Gastroesophageal sphincter (tissue), 4 donors: ENCODE data around the gene NRP1. TPM values are rescaled to one million over a fixed set of nuclear protein-coding genes. Genes with fewer than 3 reads are reported as not detected.

ENCODE experiments used
- ATAC-seq: fragments of 150-250 bp; one replicate; pipeline ENCODE4 v1.9.1; 2016; ENCODE audit warnings: mild to moderate bottlenecking, moderate library complexity
- H3K27ac ChIP-seq, 4 donors: fragments of 200-600 bp; sonication (generic) in 3 of 4; 1 replicate in 3 of 4; 2 replicates in 1 of 4; pipeline ENCODE4 v1.5.1; 2016 to 2019
- H3K27me3 ChIP-seq: fragments of 200-600 bp; sonication (generic); one replicate; pipeline ENCODE4 v1.5.1; 2019
- H3K36me3 ChIP-seq, 2 donors: fragments of 200-600 bp; sonication (generic); one replicate each; pipeline ENCODE4 v1.5.1; 2019; ENCODE audit warnings: control low read depth in 1 of 2
- H3K4me1 ChIP-seq, 3 donors: fragments of 200-600 bp; sonication (generic); 1 replicate in 2 of 3; 2 replicates in 1 of 3; pipeline ENCODE4 v1.5.1; 2016 to 2019; ENCODE audit warnings: control low read depth in 2 of 3
- H3K4me3 ChIP-seq, 2 donors: fragments of 200-600 bp; sonication (generic); one replicate each; pipeline ENCODE4 v1.5.1; 2019; ENCODE audit warnings: mild to moderate bottlenecking in 1 of 2, moderate library complexity in 1 of 2
- H3K9me3 ChIP-seq, 3 donors: fragments of 200-600 bp; sonication (generic); one replicate each; pipeline ENCODE4 v1.5.1; 2017 to 2019; ENCODE audit warnings: control low read depth in 2 of 3
- EP300 ChIP-seq: sonication (generic); formaldehyde crosslinking; IDR thresholded peaks from one replicate; pipeline ENCODE4 v1.6.1; 2017; ENCODE audit warnings: antibody characterized with exemption, mild to moderate bottlenecking
- POLR2A ChIP-seq, 2 donors: fragments of 450-650 bp; IDR thresholded peaks; one replicate each; pipeline ENCODE4 v1.6.1; 2017; ENCODE audit warnings: antibody characterized with exemption in 2 of 2, mild to moderate bottlenecking in 2 of 2, moderate library complexity in 1 of 2
- POLR2AphosphoS5 ChIP-seq: sonication (generic); formaldehyde crosslinking; IDR thresholded peaks from one replicate; pipeline ENCODE4 v1.6.1; 2017; ENCODE audit warnings: antibody characterized with exemption
- WGBS, 2 donors: methylation state at CpG; one replicate each; pipeline ENCODE4 v1.1.5; 2018; ENCODE audit warnings: low coverage in 1 of 2; 5-methylcytosine and 5-hydroxymethylcytosine counted together
- total RNA-seq, 4 donors: library from RNA; depleted of rRNA; stranded (reverse); fragments of >200 nt; gene quantifications; one replicate each; pipeline ENCODE4 v1.1.0, GENCODE V29; 2016
- TF ChIP-seq, protein P1 (sequence below), 4 experiments: fragments of 200-600 bp in 2 of 4; fragments of 450-650 bp in 2 of 4; sonication (generic) in 1 of 4; IDR thresholded peaks; one replicate each; pipeline ENCODE4 v1.5.1; 2017 to 2019; ENCODE audit warnings: antibody characterized with exemption in 4 of 4, mild to moderate bottlenecking in 2 of 4, moderate library complexity in 2 of 4

Gene NRP1
- total RNA-seq, 4 donors from 2014 or later, result 43.4 to 95.4 (median 52.7) TPM

DNA sequence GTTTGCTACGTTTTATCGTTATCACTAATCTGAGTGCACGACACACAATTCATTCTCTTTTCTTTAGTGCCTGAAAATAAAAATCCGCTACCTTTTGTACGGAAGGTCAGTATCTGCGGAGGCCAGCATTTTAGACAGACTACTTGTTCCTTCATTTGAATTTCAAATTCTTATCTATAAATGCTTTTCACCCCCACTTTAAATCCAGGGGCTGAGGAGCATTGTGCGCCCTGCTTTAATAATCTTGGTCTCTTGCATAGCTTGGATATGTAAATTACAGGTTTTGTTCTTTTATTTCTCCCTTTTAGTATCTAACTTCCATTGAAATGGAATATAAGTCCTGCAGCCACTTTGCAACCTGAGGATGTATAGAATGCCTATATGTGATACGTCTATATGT is 44.7 kb downstream of the NRP1 start:
- ATAC-seq, result no peak

DNA sequence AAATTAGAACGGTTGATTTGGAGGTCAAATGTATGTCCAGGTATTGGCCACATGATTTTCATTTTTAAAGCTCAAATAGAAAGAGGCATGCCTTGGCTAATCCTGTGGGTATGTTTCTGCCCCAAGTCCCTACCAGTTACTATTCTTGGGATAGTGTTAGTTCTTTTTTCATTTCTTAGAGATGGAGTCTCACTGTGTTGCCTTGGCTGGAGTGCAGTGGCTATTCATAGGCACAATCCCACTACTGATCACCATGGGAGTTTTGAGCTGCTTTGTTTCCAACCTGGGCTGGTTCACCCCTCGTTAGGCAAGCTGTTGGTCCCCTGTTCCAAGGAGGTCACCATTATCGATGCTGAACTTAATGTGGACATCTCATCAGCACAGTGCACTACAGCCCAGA is 46.3 kb downstream of the NRP1 start:
- TF ChIP-seq POLR2A (IDR thresholded peaks at IDR 0.05) (no peak), POLR2AphosphoS5 (no peak), EP300 (no peak)
- TF ChIP-seq, protein P1, sequence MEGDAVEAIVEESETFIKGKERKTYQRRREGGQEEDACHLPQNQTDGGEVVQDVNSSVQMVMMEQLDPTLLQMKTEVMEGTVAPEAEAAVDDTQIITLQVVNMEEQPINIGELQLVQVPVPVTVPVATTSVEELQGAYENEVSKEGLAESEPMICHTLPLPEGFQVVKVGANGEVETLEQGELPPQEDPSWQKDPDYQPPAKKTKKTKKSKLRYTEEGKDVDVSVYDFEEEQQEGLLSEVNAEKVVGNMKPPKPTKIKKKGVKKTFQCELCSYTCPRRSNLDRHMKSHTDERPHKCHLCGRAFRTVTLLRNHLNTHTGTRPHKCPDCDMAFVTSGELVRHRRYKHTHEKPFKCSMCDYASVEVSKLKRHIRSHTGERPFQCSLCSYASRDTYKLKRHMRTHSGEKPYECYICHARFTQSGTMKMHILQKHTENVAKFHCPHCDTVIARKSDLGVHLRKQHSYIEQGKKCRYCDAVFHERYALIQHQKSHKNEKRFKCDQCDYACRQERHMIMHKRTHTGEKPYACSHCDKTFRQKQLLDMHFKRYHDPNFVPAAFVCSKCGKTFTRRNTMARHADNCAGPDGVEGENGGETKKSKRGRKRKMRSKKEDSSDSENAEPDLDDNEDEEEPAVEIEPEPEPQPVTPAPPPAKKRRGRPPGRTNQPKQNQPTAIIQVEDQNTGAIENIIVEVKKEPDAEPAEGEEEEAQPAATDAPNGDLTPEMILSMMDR (IDR thresholded peaks at IDR 0.05), result no peak
- no peak for ATAC-seq
- H3K27ac ChIP-seq, result peak overlapping the region in 2 of 4 donors; percentile 43 to 58
- no peak overlapping the region for H3K4me3 ChIP-seq
- peaks cover 16 to 92% (median 16%) of the 10 kb centered on the region in 3 donors for H3K4me1 ChIP-seq
- H3K27me3 ChIP-seq, result no peaks in the 10 kb centered on the region
- 64 to 67% methylated on average over 2 of the region's 3 CpGs for WGBS, 2 donors
- H3K36me3 ChIP-seq, result no peaks in the 10 kb centered on the region
- H3K9me3 ChIP-seq, result no peaks in the 10 kb centered on the region

More for the DNA sequence above, 44.7 kb downstream of the NRP1 start:
- Histone ChIP-seq H3K4me1 (peaks cover 16 to 93% (median 17%) of the 10 kb centered on the region in 3 donors), H3K27me3 (no peaks in the 10 kb centered on the region), H3K4me3 (no peak overlapping the region), H3K36me3 (no peaks in the 10 kb centered on the region), H3K9me3 (no peaks in the 10 kb centered on the region), H3K27ac (peak overlapping the region in 1 of 4 donors; percentile 69)
- 90 to 99% methylated on average over 7 to 8 of the region's 8 CpGs for WGBS, 2 donors
- TF ChIP-seq POLR2AphosphoS5 (no peak), EP300 (no peak), POLR2A (IDR thresholded peaks at IDR 0.05) (no peak)
- TF ChIP-seq, protein P1 (IDR thresholded peaks at IDR 0.05), result no peak

DNA sequence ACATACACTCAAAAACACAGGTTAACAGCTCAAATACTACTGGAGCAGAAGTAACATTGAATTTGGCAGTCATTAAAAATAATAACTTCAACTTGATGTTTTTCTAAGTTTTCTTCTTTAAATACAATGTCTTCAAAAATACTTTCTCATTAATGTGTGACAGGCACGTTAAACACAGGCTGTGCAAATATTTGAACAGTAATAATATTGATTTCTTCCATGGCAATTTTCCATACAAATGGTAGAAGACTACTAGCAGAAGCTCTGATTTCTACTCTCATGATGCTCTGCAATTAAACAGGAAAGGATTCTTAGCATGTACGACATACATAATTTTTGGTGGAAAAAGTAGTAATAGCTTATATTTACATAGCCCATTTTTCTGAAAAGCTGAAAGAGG is 47.4 kb downstream of the NRP1 start:
- no peaks in the 10 kb centered on the region for H3K27me3 ChIP-seq
- H3K36me3 ChIP-seq, result no peaks in the 10 kb centered on the region
- peaks cover 16 to 84% (median 16%) of the 10 kb centered on the region in 3 donors for H3K4me1 ChIP-seq
- no peak for ATAC-seq
- TF ChIP-seq POLR2AphosphoS5, result no peak
- TF ChIP-seq, protein P1 (IDR thresholded peaks at IDR 0.05), result no peak
- TF ChIP-seq EP300, result no peak
- no peak for TF ChIP-seq POLR2A (IDR thresholded peaks at IDR 0.05)
- H3K4me3 ChIP-seq, result no peak overlapping the region
- H3K27ac ChIP-seq, result peak overlapping the region in 2 of 4 donors; percentile 43 to 58
- no peaks in the 10 kb centered on the region for H3K9me3 ChIP-seq
- 54 to 61% methylated on average over 2 of the region's 2 CpGs for WGBS, 2 donors

DNA sequence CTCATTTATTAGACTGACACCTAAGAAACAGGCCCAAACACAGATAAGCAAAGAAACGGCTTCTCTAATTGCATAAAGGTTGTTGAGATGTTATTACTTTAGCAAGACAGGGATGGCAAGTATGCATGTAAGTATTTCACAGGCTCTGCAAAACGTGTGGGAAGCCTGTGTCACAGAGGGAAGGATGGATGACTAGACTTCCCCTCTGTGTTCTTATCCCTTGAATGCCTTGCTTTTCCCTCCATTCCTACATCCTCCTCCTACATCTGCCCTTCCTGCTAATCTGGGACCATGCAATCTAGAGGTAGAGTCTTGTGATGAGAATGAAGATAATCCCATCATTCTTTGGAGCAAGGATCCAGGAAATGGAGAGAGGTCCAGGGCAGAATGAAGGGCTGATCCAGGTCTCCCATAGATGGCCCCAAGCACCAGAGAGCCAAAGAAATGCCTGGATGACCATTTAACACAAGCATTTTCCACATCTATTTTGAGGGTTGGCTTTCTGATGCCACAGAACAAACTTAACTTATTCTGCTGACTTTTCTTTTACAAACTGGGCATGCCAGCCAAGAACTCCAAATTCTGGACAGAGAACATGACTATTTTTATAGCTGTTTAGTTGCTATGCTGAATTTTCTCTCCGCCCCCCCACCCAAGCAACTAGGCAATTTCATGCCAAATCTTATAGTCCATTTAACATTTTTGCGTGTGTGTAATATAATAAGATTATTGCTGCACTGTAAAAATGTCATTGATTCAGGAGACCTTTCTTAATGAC is 48.1 kb downstream of the NRP1 start:
- TF ChIP-seq POLR2A (IDR thresholded peaks at IDR 0.05) (no peak), EP300 (no peak), POLR2AphosphoS5 (peak; percentile 13)
- TF ChIP-seq, protein P1 (IDR thresholded peaks at IDR 0.05), result no peak
- 25 to 36% methylated on average over 4 of the region's 4 CpGs for WGBS, 2 donors
- Histone ChIP-seq H3K9me3 (no peaks in the 10 kb centered on the region), H3K36me3 (no peaks in the 10 kb centered on the region), H3K4me1 (peaks cover 16 to 76% (median 16%) of the 10 kb centered on the region in 3 donors), H3K27me3 (no peaks in the 10 kb centered on the region), H3K27ac (peak overlapping the region in 3 of 4 donors; percentile 18 to 58 (median 25)), H3K4me3 (no peak overlapping the region)
- no peak for ATAC-seq

DNA sequence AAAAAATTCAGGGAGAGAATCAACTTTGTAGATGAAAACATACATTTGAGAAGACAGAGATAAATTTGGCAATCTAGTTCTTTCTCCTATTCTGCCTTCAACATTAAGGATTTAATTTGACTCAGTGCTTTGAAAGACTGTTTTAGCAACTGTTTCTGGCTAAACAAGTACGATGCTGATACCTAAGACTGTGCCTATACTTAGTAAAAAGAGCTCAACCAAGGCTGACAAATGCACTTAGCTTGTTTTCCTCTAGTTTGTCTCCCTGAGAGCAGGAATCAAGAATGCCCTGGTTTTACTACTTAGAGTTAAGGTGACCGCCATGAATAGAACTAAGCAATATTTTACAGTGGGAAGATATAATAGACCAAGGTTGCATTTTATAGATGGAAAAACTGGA is 49.5 kb downstream of the NRP1 start:
- H3K27ac ChIP-seq, result peak overlapping the region in 3 of 4 donors; percentile 27 to 58 (median 43)
- H3K36me3 ChIP-seq, result no peaks in the 10 kb centered on the region
- no peaks in the 10 kb centered on the region for H3K9me3 ChIP-seq
- no peak for ATAC-seq
- H3K27me3 ChIP-seq, result no peaks in the 10 kb centered on the region
- WGBS, 2 donors, result 36% methylated on average over 2 of the region's 2 CpGs; no CpG with 5 or more reads in 1 of the 2 donors
- H3K4me3 ChIP-seq, result no peak overlapping the region
- peaks cover 12 to 72% (median 15%) of the 10 kb centered on the region in 3 donors for H3K4me1 ChIP-seq
- TF ChIP-seq EP300, result no peak
- TF ChIP-seq POLR2AphosphoS5, result no peak
- TF ChIP-seq POLR2A (IDR thresholded peaks at IDR 0.05), result no peak
- TF ChIP-seq, protein P1 (IDR thresholded peaks at IDR 0.05), result no peak
